GM10847 (cell line): Measurements from ENCODE around the gene CIC.

Source experiments
- POLR2A ChIP-seq: IDR thresholded peaks from 2 replicates; pipeline ENCODE4 v1.6.1; 2011; ENCODE audit not compliant: insufficient read length; ENCODE audit errors: extremely low read depth

CIC gene

DNA sequence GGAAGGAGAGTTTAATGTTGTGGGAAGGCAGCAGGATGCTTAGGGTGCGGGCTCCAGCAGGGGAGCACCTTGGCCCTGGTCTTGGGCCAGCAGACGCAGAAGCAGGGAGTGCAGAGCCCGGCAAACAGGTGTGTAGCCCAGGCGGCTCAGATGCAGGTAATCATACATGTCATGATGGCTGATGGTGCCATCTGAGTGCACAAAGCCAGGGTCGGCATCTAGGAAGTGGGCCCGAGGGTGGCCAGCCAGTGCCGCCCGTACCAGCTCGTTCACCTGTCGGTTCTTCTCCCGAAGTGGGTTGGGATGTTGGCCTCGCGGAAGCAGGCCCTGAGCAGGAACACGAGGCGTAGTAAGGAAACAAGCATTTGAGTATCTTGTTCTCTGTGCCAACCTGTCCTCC, 28.0 kb downstream of the CIC start:
- no peak for TF ChIP-seq POLR2A

GRCh38 chr19:42301646-42302203, 32.7 kb downstream of the CIC start, which contains the start of gene PRR19:
PRR19 (plus strand) TSS chr19:42302132; CDS start chr19:42309585, 7,453 bp downstream.
- no peak for TF ChIP-seq POLR2A

GRCh38 chr19:42303101-42303464, 34.0 kb downstream of the CIC start:
- TF ChIP-seq POLR2A = no peak

DNA sequence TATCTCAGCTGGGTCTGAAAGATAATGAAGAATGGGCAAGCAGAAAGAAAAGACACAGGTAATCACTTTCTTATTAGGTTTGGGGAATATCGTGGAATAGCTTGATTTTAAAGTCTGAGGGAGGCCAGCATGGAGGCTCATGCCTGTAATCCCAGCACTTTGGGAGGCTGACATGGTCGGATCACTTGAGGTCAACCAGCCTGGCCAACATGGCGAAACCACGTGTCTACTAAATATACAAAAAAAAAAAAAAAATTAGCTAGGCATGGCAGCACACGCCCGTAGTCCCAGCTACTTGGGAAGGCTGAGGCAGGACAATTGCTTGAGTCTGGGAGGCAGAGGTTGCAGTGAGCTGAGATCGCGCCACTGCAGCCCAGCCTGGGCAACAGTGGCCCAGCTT, 34.8 kb downstream of the CIC start:
- no peak for TF ChIP-seq POLR2A

GRCh38 chr19:42306646-42307045, 37.6 kb downstream of the CIC start:
- no peak for TF ChIP-seq POLR2A

GRCh38 chr19:42309686-42310085, 40.6 kb downstream of the CIC start:
- TF ChIP-seq POLR2A = no peak

GRCh38 chr19:42311657-42312056, 42.6 kb downstream of the CIC start:
- no peak for TF ChIP-seq POLR2A

DNA sequence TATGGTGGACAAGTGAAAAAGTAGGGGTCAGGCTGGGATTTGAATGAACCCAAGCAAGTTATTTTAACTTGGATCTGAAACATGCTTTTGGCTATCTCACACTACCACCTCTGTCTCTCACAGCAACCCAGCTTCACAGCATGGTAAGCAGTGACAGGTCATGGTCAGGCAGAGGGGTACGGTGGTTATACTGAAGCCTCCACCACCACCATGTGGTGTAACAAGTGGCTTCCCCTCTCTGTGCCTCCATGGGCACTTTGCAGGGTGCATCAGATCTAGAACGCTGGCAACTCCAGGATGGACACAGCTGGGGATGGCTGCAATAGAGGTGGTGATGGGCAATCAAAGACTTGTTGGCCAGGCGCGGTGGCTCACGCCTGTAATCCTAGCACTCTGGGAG, 43.3 kb downstream of the CIC start:
- TF ChIP-seq POLR2A = no peak

DNA sequence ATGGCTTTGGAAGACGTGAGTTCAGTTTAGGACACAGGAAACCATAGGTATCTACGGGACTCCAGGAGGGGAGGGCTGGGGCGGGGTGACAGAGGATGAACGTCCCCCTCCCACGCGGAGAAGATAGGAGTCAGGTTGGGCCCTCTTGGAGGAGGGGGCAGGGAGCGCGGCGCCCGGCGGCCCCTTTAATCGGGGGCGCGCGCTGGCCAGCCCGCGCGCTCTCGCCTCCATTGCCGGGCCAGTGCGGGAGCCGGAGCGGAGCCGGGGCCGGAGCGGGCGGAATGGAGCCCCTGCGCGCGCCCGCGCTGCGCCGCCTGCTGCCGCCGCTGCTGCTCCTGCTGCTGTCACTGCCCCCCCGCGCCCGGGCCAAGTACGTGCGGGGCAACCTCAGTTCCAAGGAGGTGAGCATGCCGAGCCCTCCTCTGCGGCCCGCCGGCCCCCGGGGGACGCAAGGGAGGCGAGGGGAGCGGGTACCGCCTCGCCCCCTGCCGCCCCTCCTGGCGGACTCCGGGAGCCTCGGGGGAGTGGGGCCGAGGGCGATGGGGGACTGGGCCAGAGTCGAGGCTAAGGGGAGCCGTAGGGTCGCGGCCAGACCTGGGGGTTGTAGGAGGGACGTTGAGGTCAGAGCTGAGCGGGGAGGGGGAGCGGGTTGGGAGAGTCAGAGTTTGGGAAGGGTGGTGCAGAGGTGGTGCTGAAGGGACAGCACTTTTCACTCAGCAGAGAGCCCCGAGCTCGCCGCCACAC, 44.2 kb downstream of the CIC start, which contains the start of gene TMEM145:
TSS of gene TMEM145 (plus strand) at position 214 of the 744 bp plus-strand sequence. CDS start at position 282, 68 bp downstream.
- no peak for TF ChIP-seq POLR2A

DNA sequence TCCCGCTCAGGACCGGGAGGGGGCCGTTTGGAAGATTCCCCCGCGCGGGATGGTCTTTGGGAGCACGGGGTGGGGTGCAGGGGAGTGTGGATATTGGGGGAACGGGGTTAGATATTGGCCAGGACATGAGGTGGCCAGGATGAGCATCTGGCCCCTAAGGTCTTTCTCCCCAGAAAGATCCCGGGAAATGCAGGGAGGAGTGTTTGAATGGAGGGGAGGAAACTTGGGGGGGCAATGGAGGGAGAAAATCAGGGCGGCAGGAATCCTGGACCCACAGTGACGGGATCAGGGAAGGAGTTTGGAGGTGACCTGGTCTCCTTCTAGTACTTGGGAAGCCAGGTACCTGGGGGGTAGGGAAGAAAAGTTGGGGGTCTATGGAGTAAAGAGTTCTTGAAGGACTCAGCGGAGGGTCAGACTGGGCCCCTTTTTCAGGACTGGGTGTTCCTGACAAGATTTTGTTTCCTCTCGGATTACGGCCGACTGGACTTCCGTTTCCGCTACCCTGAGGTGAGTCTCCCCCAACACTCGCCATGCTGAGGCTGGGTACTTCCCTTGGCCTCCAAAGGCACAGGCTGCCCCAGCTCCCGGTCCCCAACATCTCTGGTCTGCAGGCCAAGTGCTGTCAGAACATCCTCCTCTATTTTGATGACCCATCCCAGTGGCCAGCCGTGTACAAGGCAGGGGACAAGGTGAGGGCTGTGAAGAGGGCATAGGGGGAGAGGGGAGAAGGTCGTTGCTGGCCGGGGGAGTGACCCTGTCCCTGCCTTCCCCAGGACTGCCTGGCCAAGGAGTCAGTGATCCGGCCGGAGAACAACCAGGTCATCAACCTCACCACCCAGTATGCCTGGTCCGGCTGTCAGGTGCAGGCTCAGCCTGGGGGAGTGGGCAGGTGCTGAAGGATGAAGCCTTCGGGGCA, 45.0 kb downstream of the CIC start:
- no peak for TF ChIP-seq POLR2A

GRCh38 chr19:42315024-42315423, 46.0 kb downstream of the CIC start:
- no peak for TF ChIP-seq POLR2A

DNA sequence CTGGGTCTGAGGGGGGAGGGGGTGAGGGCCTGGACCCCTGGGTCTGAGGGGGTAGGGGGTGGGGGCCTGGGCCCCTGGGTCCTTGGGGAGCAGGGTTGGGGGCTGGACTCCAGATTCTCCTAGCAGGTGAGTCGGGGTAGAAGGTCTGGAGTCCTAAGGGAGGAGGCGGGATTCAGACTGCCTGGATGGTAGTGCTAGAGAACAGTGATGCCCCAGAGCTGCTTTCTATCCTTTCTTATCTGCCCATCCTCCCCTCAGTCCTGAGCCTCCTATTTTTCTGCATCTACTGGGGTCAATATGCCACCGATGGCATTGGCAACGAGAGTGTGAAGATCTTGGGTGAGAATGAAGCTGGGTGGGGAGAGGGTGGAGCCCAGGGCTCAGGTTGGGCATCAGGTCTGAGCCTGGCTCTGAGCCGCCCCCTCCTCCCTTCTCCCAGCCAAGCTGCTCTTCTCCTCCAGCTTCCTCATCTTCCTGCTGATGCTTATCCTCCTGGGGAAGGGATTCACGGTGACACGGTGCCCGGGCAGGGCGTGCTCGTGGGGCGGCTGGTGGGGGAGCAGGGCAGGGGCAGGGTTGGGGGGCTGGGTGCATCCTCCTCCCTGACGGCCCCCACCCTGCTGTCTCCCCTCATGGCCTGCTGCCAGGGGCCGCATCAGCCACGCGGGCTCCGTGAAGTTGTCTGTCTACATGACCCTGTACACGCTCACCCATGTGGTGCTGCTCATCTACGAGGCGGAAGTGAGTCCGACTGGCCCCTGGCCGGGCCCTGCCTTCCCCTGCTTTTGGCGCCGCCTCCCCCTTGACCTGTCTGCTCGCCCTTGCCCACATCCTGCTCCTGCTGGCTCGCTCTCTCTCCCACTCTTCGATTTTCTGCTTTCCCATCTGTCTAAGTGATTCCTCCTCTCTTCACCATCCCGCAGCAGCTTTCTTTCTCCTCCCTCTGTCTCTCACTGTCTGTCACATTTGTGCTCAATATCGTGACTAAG, 47.5 kb downstream of the CIC start:
- TF ChIP-seq POLR2A = no peak

DNA sequence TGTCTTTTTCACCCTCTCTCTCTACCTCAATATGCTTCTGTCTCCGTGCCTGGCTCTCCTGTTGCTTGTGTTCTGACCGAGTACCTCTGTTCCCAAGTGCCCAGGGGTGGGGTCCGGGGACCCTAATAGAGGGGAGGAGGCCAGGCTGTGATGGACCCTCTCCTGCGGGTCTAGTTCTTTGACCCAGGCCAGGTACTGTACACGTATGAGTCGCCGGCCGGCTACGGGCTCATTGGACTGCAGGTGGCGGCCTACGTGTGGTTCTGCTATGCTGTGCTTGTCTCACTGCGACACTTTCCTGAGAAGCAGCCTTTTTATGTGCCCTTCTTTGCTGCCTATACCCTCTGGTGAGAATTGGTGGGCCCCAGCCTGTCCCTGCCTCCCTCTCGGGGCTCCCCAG, 48.5 kb downstream of the CIC start:
- no peak for TF ChIP-seq POLR2A

GRCh38 chr19:42322305-42322704, 53.3 kb downstream of the CIC start:
- no peak for TF ChIP-seq POLR2A

DNA sequence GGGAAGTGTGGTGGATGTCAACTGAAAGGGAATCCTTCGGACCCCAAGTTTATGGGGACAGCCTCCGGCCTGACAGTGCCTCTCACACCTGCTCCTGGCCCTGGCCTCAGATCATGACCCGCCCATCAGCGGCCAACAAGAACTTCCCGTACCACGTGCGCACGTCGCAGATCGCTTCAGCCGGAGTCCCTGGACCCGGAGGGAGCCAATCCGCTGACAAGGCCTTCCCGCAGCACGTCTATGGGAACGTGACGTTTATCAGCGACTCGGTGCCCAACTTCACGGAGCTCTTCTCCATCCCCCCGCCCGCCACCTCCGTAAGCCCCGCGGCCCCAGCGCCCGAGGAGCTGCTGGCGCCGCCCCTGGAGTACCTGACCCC, 54.4 kb downstream of the CIC start:
- no peak for TF ChIP-seq POLR2A
